ENCODE measurements around the gene SOCS2.
A peak's percentile ranks its signal among the peaks of the same experiment; 100 is the strongest.

The SOCS2 gene

DNA sequence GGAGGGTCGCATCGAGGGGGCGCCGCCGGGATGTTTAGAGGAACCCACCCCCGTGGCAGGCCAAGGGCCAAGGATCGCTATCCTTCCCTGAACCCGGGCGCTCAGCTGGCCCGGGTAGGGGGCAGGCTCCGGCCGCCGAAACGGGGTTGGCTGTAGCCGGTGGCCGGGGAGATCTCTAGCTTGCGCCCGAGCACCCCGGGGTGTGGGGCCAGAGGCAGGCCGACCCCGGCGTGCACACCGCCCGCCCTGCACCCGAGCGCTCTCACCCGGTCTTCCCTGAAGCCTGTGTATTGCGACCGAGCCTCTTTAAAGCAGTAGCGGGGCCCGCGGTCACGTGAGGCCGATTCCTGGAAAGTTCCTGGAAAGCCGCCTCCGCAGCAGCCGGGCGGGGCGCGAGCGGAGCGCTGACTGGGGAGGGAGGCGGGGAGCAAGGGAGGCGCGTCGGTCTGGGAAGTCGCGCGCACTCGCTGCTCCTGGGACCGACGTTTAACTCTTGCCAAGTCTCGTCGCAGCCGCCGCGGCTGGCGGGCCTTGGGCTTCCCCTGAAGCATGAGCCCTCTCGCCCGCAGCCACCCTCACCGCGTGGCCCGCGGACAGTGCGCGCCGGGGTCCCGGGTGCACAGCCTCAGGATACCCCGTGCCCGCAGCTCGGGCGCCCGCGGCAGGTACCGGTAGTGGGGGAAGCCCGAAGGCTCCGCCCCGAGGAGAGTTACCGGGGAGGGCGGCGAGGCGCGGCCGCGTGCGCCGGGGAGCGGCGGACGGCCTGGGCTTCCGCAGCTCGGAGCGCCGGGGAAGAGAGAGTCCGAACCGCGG lies 1.7 kb upstream of the SOCS2 start (continued):
- TF ChIP-seq ZNF664 (tag by site-specific recombination; IDR thresholded peaks at IDR 0.05) (no peak), ZNF248 (tag by site-specific recombination; IDR thresholded peaks at IDR 0.05) (no peak), ZNF776 (tag by site-specific recombination; IDR thresholded peaks at IDR 0.05; ENCODE audit: borderline replicate concordance) (no peak), ELK4 (IDR thresholded peaks at IDR 0.05; ENCODE audit: borderline replicate concordance, low read depth, low read length) (no peak), MYNN (tag by site-specific recombination; IDR thresholded peaks at IDR 0.05; ENCODE audit: borderline replicate concordance) (no peak), ZNF785 (tag by site-specific recombination; IDR thresholded peaks at IDR 0.05) (no peak), ZNF138 (tag by site-specific recombination; IDR thresholded peaks at IDR 0.05; ENCODE audit: borderline replicate concordance) (no peak), ZNF571 (tag by site-specific recombination; IDR thresholded peaks at IDR 0.05) (no peak), ZEB2 (tag by site-specific recombination; IDR thresholded peaks at IDR 0.05) (peak; percentile 91), ZNF558 (tag by site-specific recombination; IDR thresholded peaks at IDR 0.05) (0 out of 2 replicates have a peak, but pooled peaks have one; percentile 39), ZBTB17 (tag by site-specific recombination; IDR thresholded peaks at IDR 0.05) (peak; percentile 82), ZBTB20 (tag by site-specific recombination; IDR thresholded peaks at IDR 0.05) (peak; percentile 90), EGR2 (tag by site-specific recombination; IDR thresholded peaks at IDR 0.05; ENCODE audit: low read depth) (peak; percentile 75), OSR2 (tag by site-specific recombination; IDR thresholded peaks at IDR 0.05) (peak; percentile 95), REPIN1 (tag by site-specific recombination; IDR thresholded peaks at IDR 0.05; ENCODE audit: low read depth) (no peak), ZNF184 (tag by site-specific recombination; IDR thresholded peaks at IDR 0.05) (peak; percentile 43; the same call in 1 of the 2 replicates), KLF10 (tag by site-specific recombination; IDR thresholded peaks at IDR 0.05) (peak; percentile 92), ZNF514 (tag by site-specific recombination; IDR thresholded peaks at IDR 0.05) (no peak), ZNF221 (tag by site-specific recombination; IDR thresholded peaks at IDR 0.05; ENCODE audit: borderline replicate concordance) (no peak), IKZF3 (tag by site-specific recombination; IDR thresholded peaks at IDR 0.05) (peak; percentile 98), ZNF561 (tag by site-specific recombination; IDR thresholded peaks at IDR 0.05; ENCODE audit: borderline replicate concordance) (peak; percentile 52; the same call in 1 of the 2 replicates), ZSCAN30 (tag by site-specific recombination; IDR thresholded peaks at IDR 0.05) (peak; percentile 90), ZNF169 (tag by site-specific recombination; IDR thresholded peaks at IDR 0.05) (0 out of 2 replicates have a peak, but pooled peaks have one; percentile 31), SETDB1 (IDR thresholded peaks at IDR 0.05; ENCODE audit: insufficient read length, low read length) (no peak), ZNF335 (tag by site-specific recombination; conservative IDR thresholded peaks at IDR 0.05) (peak; percentile 1; the same call in 1 of the 2 replicates), ZNF596 (tag by site-specific recombination; IDR thresholded peaks at IDR 0.05) (0 out of 2 replicates have a peak, but pooled peaks have one; percentile 30), MZF1 (tag by site-specific recombination; IDR thresholded peaks at IDR 0.05; ENCODE audit: borderline replicate concordance) (peak; percentile 13; the same call in 1 of the 2 replicates), ZNF624 (tag by site-specific recombination; IDR thresholded peaks at IDR 0.05) (no peak), ZNF146 (tag by site-specific recombination; IDR thresholded peaks at IDR 0.05) (peak; percentile 49; the same call in 1 of the 2 replicates), ZNF677 (tag by site-specific recombination; IDR thresholded peaks at IDR 0.05) (no peak), TCF7L2 (IDR thresholded peaks at IDR 0.05; ENCODE audit: borderline replicate concordance, low read depth, low read length) (peak; percentile 80; the same call in 1 of the 2 replicates), PRDM2 (tag by site-specific recombination; IDR thresholded peaks at IDR 0.05; ENCODE audit: borderline replicate concordance) (no peak)
- TF ChIP-seq, protein P1, sequence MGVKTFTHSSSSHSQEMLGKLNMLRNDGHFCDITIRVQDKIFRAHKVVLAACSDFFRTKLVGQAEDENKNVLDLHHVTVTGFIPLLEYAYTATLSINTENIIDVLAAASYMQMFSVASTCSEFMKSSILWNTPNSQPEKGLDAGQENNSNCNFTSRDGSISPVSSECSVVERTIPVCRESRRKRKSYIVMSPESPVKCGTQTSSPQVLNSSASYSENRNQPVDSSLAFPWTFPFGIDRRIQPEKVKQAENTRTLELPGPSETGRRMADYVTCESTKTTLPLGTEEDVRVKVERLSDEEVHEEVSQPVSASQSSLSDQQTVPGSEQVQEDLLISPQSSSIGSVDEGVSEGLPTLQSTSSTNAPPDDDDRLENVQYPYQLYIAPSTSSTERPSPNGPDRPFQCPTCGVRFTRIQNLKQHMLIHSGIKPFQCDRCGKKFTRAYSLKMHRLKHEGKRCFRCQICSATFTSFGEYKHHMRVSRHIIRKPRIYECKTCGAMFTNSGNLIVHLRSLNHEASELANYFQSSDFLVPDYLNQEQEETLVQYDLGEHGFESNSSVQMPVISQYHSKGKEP (tag by site-specific recombination; IDR thresholded peaks at IDR 0.05): peak; percentile 82
